GM20000 (cell line): ENCODE measurements around the gene ABHD17A.
"Not testable (repeated sequence)": the region's sequence is repeated elsewhere in the genome, so short reads cannot be mapped to it uniquely, and the experiment has no call there.

Experiments used
- DNase-seq: peaks from one replicate; pipeline ENCODE4 v3.0.0; 2012; ENCODE audit warnings: low spot score
- TF ChIP-seq, protein P1 (sequence below): IDR thresholded peaks from 2 replicates; pipeline ENCODE4 v1.5.1; 2012; ENCODE audit warnings: mild to moderate bottlenecking, control low read depth; ENCODE audit errors: extremely low read depth, missing control alignments

Gene ABHD17A

DNA sequence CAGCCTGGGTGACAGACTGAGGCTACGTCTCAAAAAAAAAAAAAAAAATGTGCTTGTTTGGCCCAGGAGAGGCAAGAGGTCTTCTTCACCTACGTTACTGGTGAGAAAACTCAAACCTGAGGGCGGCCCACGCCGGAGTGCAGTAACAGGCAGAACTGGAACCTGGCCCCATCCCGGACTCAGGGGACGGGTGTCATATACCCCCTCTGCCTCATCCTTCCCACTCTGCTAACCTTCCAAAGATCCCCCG lies 19.5 kb upstream of the ABHD17A start:
- TF ChIP-seq, protein P1, sequence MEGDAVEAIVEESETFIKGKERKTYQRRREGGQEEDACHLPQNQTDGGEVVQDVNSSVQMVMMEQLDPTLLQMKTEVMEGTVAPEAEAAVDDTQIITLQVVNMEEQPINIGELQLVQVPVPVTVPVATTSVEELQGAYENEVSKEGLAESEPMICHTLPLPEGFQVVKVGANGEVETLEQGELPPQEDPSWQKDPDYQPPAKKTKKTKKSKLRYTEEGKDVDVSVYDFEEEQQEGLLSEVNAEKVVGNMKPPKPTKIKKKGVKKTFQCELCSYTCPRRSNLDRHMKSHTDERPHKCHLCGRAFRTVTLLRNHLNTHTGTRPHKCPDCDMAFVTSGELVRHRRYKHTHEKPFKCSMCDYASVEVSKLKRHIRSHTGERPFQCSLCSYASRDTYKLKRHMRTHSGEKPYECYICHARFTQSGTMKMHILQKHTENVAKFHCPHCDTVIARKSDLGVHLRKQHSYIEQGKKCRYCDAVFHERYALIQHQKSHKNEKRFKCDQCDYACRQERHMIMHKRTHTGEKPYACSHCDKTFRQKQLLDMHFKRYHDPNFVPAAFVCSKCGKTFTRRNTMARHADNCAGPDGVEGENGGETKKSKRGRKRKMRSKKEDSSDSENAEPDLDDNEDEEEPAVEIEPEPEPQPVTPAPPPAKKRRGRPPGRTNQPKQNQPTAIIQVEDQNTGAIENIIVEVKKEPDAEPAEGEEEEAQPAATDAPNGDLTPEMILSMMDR: no peak
- no peak for DNase-seq

DNA sequence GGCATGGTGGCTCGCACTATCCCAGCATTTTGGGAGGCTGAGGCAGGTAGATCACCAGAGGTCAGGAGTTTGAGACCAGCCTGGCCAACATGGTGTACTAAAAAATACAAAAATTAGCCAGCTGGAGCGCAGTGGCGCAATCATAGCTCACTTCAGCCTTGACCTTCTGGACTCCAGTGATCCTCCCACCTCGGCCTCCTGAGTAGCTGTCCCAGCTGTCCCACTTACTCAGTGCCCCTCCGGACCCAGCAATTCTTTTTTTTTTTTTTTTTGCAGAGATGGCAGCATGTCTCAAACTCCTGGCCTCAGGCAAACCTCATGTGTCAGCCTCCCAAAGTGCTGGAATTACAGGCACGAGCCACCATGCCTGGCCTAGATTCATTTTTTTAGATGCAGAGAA lies 17.6 kb upstream of the ABHD17A start:
- TF ChIP-seq, protein P1: no peak
- DNase-seq: no peak

DNA sequence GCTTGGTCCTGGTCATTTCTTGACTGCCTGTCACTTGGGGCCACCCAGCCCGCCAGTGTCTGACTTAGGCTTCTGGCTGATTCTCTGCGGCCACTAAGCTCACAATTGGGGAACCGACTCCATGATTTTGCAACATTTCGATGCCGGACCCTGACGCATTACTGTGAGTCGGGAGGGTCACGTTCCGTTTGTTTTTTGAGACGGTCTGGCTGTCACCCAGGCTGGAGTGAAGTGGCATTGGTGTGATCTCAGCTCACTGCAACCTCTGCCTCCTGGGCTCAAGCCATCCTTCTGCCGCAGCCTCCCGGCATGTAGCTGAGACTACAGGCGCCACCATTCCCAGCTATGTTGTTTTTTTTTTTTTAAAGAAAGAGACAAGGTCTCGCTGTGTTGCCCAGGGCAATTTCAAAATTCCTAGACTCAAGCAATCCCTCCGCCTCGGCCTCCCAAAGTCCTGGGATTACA lies 16.7 kb upstream of the ABHD17A start:
- TF ChIP-seq, protein P1: no peak
- no peak for DNase-seq

DNA sequence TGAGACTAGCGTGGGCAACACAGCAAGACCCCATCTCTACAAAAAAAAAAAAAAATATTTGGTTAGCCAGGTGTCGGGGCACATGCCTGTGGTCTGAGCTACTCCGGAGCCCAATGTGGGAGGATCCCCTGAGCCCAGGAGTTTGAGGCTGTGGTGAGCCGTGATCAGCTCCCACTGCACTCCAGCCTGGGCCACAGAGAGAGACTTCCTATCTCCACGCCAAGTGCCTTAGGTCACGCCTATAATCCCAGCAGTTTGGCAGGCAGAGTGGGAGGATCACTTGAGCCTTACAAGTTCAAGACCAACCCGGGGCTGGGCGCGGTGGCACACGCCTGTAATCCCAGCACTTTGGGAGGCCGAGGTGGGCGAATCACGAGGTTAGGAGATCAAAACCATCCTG lies 11.2 kb upstream of the ABHD17A start:
- TF ChIP-seq, protein P1: no peak
- DNase-seq: no peak

DNA sequence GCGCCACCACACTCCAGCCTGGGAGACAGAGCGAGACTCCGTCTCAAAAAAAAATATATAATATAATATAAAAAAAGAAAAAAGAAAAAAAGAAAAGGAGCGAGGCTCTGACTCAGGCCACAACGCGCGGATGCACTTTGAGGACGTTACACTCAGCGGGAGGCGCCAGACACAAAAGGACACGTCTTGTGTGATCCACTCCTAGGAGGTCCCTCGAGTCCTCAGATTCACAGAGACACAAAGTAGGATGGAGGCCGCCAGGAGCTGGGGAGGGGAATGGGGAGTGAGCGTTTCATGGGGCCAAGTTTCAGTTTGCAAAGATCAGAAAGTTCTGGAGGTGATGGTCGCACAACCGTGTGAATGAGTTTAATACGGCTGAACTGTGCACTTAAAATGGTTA lies 8.5 kb upstream of the ABHD17A start:
- no peak for DNase-seq
- TF ChIP-seq, protein P1: no peak

DNA sequence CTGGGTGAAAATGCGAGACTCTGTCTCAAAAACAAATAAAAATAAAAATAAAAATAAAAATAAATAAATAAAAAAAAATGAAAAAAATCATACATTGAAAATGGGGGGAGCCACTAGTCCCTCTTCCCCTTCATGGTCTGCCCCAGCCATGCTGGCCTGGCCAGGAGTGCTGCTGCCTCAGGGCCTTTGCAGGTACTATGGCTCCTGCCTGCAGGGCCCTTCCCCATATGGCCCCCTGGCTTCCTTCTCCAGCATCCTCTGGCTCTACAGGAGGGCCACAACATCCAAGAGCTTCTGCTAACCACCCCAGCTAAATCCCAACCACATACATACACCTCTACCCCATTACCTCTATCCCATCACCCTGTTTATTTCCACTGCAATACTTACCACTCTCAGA lies 4.6 kb upstream of the ABHD17A start:
- TF ChIP-seq, protein P1: no peak
- no peak for DNase-seq

DNA sequence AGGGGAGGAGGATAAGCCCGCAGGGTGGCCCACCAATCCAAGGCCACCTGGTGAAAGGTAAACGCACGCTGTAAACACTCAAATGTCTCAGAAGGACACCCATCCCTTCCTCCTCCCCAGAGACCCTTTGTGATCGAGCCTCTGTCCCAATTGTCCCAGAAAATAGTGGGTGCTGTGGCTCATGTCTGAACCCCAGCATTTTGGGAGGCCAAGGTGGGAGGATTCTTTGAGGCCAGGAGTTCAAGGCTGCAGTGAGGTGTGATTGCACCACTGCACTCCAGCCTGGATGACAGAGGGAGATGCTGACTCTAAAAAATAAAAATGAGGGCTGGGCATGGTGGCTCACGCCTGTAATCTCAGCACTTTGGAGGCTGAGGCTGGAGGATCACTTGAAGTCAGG lies 3.1 kb upstream of the ABHD17A start:
- no peak for DNase-seq
- TF ChIP-seq, protein P1: no peak

DNA sequence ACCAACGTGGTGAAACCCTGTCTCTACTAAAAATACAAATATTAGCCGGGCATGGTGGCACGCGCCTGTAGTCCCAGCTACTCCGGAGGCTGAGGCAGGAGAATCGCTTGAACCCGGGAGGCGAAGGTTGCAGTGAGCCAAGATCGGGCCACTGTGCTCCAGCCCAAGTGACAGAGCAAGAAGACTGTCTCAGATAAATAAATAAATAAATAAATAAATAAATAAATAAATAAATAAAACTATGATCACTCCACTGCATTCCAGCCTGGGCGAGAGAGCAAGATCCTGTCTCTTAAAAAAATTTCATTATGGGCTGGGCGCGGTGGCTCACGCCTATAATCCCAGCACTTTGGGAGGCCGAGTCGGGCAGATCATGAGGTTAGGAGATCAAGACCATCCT lies 1.1 kb upstream of the ABHD17A start:
- DNase-seq: not testable (repeated sequence)
